ENCODE data around the gene DSCAML1. TPM values are rescaled to one million over a fixed set of nuclear protein-coding genes. Genes with fewer than 3 reads are reported as not detected.

The DSCAML1 gene
- total and polyA plus RNA-seq, 10 of the 15 experiments (the other 5 are each of a cell fraction or from before 2014, with no cell fraction given), result 0.03 to 0.18 (median 0.06) TPM; not detected in 1

DNA sequence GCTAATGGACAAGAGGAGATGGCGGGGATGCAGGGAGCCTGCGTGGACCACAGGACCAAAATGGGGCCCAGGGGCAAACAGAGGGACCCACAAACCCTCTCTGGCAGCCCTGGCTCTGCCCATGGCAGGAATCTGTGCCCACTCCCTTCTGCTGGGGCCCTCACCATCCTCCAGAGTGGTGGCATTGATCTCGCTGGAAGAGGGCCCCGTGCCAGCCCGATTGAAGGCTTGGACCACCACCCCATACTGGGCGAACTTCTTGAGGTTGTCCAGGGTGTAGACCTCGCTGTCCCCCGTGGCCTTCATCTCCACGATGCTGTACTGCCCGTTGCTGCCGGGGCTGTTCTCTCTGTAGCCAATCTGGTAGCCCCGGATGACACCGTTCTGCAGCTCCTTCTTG is 332.2 kb downstream of the DSCAML1 start:
- Histone ChIP-seq H3K27me3 (replicated peaks in 1 of 2; ENCODE audit: control insufficient read depth in 2 of 2, insufficient read depth in 2 of 2, low read length in 1 of 2) (no peaks in the 10 kb centered on the region; a peak in 1 of 4 replicates), H3K4me1 (ENCODE audit: control insufficient read depth, insufficient read depth, low read length) (peaks cover 5% of the 10 kb centered on the region; the same call in 1 of the 2 replicates), H4K20me1 (ENCODE audit: control insufficient read depth, insufficient read depth) (no peaks in the 10 kb centered on the region), H3K4me2 (ENCODE audit: control insufficient read depth, insufficient read depth) (no peak overlapping the region), H3K79me2 (ENCODE audit: control insufficient read depth, insufficient read depth, low read length) (no peaks in the 10 kb centered on the region), H3K36me3 (ENCODE audit: control insufficient read depth in 2 of 2, insufficient read depth in 2 of 2, low read length in 1 of 2) (no peaks in the 10 kb centered on the region), H2AFZ (ENCODE audit: control insufficient read depth, low read depth, low read length) (no peak overlapping the region), H3K9ac (ENCODE audit: control insufficient read depth, insufficient read depth, low read length) (no peak overlapping the region), H3K27ac (ENCODE audit: control insufficient read depth, insufficient read depth) (no peak overlapping the region), H3K9me3 (replicated peaks; ENCODE audit: control insufficient read depth, insufficient read depth, low read length) (no peaks in the 10 kb centered on the region), H3K4me3 (no peak overlapping the region)
- no TSS peak for BruUV-seq (replicated peaks)
- in situ Hi-C loops (cut with MboI), result no loop called here
- ChIA-PET CTCF (no interaction called here), SMC1A (ENCODE audit: uncharacterized antibody, unreplicated experiment) (interaction anchor here (0.6 to 2.3 kb wide), 2 partner anchors 9 to 38 kb away, joined by 3 to 8 read pairs; no protein-coding TSS in a partner anchor), RAD21 (ENCODE audit: unreplicated experiment) (no interaction called here), POLR2A (no interaction called here)
- ATAC-seq (no peak), FAIRE-seq (no peak), DNase-seq (ENCODE audit: low read depth, low spot score) (no peak)
- 45% methylated on average over 12 of the region's 13 CpGs for WGBS (ENCODE audit: insufficient coverage, insufficient replicate concordance, low lambda C conversion rate, missing lambda C conversion rate)
- no peak for TF ChIP-seq PAX8 (IDR thresholded peaks at IDR 0.05)
- TF ChIP-seq CREM (IDR thresholded peaks at IDR 0.05; ENCODE audit: low read depth), result no peak
- no peak for TF ChIP-seq NR2C1 (IDR thresholded peaks at IDR 0.05)
- no peak for TF ChIP-seq SMAD5 (IDR thresholded peaks at IDR 0.05; ENCODE audit: low read depth)
- TF ChIP-seq YBX1 (IDR thresholded peaks at IDR 0.05), result no peak
- no peak for TF ChIP-seq MYB (IDR thresholded peaks at IDR 0.05; ENCODE audit: borderline replicate concordance, low read depth, low read length)
- TF ChIP-seq ETV6 (conservative IDR thresholded peaks at IDR 0.05 in 1 of 2, IDR thresholded peaks at IDR 0.05 in 1 of 2; ENCODE audit: borderline replicate concordance in 1 of 2, low read depth in 1 of 2), result no peak
- intact Hi-C loops (cut with micrococcal nuclease; ENCODE audit: unreplicated experiment), result no loop called here

DNA sequence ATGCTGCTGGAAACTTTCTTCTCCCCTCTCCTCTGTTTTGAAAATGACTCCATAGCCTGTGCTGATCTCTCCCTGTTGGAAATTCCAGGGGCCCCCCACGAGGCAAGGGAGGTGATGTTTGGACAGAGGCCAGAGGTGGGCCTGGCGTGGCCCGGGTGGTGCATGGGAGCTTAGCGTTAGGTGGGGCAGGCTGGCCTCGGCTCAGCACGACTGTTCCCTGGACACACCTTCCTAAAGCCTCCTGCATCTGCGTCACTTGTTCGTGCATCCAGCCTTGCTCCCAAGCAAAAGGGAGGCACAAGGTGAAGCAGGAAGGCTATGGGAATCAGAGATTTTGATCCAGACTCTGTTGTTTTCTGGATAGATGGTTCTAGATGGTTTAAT is 334.2 kb downstream of the DSCAML1 start:
- no peak for ATAC-seq
- WGBS (ENCODE audit: insufficient coverage, insufficient replicate concordance, low lambda C conversion rate, missing lambda C conversion rate), result 66% methylated on average over 8 of the region's 8 CpGs
- intact Hi-C loops (cut with micrococcal nuclease; ENCODE audit: unreplicated experiment), result no loop called here
- Histone ChIP-seq H3K27ac (ENCODE audit: control insufficient read depth, insufficient read depth) (no peak overlapping the region), H3K4me3 (no peak overlapping the region), H4K20me1 (ENCODE audit: control insufficient read depth, insufficient read depth) (no peaks in the 10 kb centered on the region), H3K79me2 (ENCODE audit: control insufficient read depth, insufficient read depth, low read length) (no peaks in the 10 kb centered on the region), H2AFZ (ENCODE audit: control insufficient read depth, low read depth, low read length) (no peak overlapping the region), H3K9me3 (replicated peaks; ENCODE audit: control insufficient read depth, insufficient read depth, low read length) (no peaks in the 10 kb centered on the region), H3K36me3 (ENCODE audit: control insufficient read depth in 2 of 2, insufficient read depth in 2 of 2, low read length in 1 of 2) (no peaks in the 10 kb centered on the region), H3K9ac (ENCODE audit: control insufficient read depth, insufficient read depth, low read length) (no peak overlapping the region), H3K4me2 (ENCODE audit: control insufficient read depth, insufficient read depth) (no peak overlapping the region), H3K4me1 (ENCODE audit: control insufficient read depth, insufficient read depth, low read length) (peaks cover 19% of the 10 kb centered on the region), H3K27me3 (replicated peaks in 1 of 2; ENCODE audit: control insufficient read depth in 2 of 2, insufficient read depth in 2 of 2, low read length in 1 of 2) (no peaks in the 10 kb centered on the region; a peak in 1 of 4 replicates)
- ChIA-PET CTCF (no interaction called here), SMC1A (ENCODE audit: uncharacterized antibody, unreplicated experiment) (no interaction called here), POLR2A (no interaction called here), RAD21 (ENCODE audit: unreplicated experiment) (no interaction called here)
- in situ Hi-C loops (cut with MboI), result no loop called here
- no TSS peak for BruUV-seq (replicated peaks)
- no peak for FAIRE-seq
- DNase-seq (ENCODE audit: low read depth, low spot score), result no peak
- TF ChIP-seq HDAC6 (IDR thresholded peaks at IDR 0.05; ENCODE audit: unreplicated experiment) (no peak), ASH2L (IDR thresholded peaks at IDR 0.05; ENCODE audit: borderline replicate concordance, low read depth) (no peak), MTA2 (IDR thresholded peaks at IDR 0.05; ENCODE audit: low read depth) (no peak), ZNF24 (IDR thresholded peaks at IDR 0.05) (no peak), CHD2 (IDR thresholded peaks at IDR 0.05; ENCODE audit: borderline replicate concordance, low read depth, low read length) (no peak), NRF1 (conservative IDR thresholded peaks at IDR 0.05; ENCODE audit: low read depth, low read length) (no peak), MYC (IDR thresholded peaks at IDR 0.05; ENCODE audit: insufficient read depth, insufficient read length, insufficient replicate concordance, low read length, severe bottlenecking) (no peak), DPF2 (IDR thresholded peaks at IDR 0.05) (no peak)
- TF ChIP-seq, protein P1, sequence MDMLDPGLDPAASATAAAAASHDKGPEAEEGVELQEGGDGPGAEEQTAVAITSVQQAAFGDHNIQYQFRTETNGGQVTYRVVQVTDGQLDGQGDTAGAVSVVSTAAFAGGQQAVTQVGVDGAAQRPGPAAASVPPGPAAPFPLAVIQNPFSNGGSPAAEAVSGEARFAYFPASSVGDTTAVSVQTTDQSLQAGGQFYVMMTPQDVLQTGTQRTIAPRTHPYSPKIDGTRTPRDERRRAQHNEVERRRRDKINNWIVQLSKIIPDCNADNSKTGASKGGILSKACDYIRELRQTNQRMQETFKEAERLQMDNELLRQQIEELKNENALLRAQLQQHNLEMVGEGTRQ (IDR thresholded peaks at IDR 0.05; ENCODE audit: borderline replicate concordance, low read depth, low read length), result no peak
- TF ChIP-seq, protein P2, sequence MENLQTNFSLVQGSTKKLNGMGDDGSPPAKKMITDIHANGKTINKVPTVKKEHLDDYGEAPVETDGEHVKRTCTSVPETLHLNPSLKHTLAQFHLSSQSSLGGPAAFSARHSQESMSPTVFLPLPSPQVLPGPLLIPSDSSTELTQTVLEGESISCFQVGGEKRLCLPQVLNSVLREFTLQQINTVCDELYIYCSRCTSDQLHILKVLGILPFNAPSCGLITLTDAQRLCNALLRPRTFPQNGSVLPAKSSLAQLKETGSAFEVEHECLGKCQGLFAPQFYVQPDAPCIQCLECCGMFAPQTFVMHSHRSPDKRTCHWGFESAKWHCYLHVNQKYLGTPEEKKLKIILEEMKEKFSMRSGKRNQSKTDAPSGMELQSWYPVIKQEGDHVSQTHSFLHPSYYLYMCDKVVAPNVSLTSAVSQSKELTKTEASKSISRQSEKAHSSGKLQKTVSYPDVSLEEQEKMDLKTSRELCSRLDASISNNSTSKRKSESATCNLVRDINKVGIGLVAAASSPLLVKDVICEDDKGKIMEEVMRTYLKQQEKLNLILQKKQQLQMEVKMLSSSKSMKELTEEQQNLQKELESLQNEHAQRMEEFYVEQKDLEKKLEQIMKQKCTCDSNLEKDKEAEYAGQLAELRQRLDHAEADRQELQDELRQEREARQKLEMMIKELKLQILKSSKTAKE (IDR thresholded peaks at IDR 0.05; ENCODE audit: low read depth, poor library complexity, severe bottlenecking), result no peak

All from GM12878 (cell line).